ENCODE measurements around the gene TEAD4.

The TEAD4 gene

GRCh38 chr12:3040663-3041544 lies 81.7 kb downstream of the TEAD4 start:
- no peak for TF ChIP-seq CTCF (IDR thresholded peaks at IDR 0.05)

GRCh38 chr12:3041558-3042164 lies 82.5 kb downstream of the TEAD4 start:
- peak; percentile 63 for TF ChIP-seq CTCF (IDR thresholded peaks at IDR 0.05)

GRCh38 chr12:3042394-3042793 lies 83.2 kb downstream of the TEAD4 start:
- TF ChIP-seq CTCF (IDR thresholded peaks at IDR 0.05): no peak

GRCh38 chr12:3042826-3043225 lies 83.6 kb downstream of the TEAD4 start:
- TF ChIP-seq CTCF (IDR thresholded peaks at IDR 0.05): no peak

- no peak for TF ChIP-seq CTCF (IDR thresholded peaks at IDR 0.05)
These were observed 84.2 kb downstream of the TEAD4 start for GRCh38 chr12:3043406-3043805.

- TF ChIP-seq CTCF (IDR thresholded peaks at IDR 0.05): no peak
These were observed 85.0 kb downstream of the TEAD4 start for GRCh38 chr12:3044141-3044630.

- no peak for TF ChIP-seq CTCF (IDR thresholded peaks at IDR 0.05)
These were observed 86.3 kb downstream of the TEAD4 start for GRCh38 chr12:3045494-3045893.

Data from LNCAP (cell line).